Measurements from ENCODE around the gene ILKAP.

ILKAP gene

GRCh38 chr2:238133499-238134392 lies 69.7 kb downstream of the ILKAP start:
- no peak for DNase-seq

- DNase-seq, result no peak
Observed at GRCh38 chr2:238132463-238133450, 70.7 kb downstream of the ILKAP start.

- no peak for DNase-seq
Observed at GRCh38 chr2:238131761-238132462, 71.6 kb downstream of the ILKAP start.

- no peak for DNase-seq
Observed at GRCh38 chr2:238130696-238131628, 72.5 kb downstream of the ILKAP start.

- no peak for DNase-seq
Observed at GRCh38 chr2:238130111-238130695, 73.3 kb downstream of the ILKAP start.

GRCh38 chr2:238129166-238130010 lies 74.1 kb downstream of the ILKAP start:
- no peak for DNase-seq

- DNase-seq, result no peak
Observed at GRCh38 chr2:238128534-238129001, 74.9 kb downstream of the ILKAP start.

GRCh38 chr2:238128061-238128440 lies 75.4 kb downstream of the ILKAP start:
- no peak for DNase-seq

GRCh38 chr2:238127165-238128060 lies 76.1 kb downstream of the ILKAP start:
- no peak for DNase-seq

- DNase-seq, result no peak
Observed at GRCh38 chr2:238126775-238127164, 76.7 kb downstream of the ILKAP start.

GRCh38 chr2:238126338-238126737 lies 77.2 kb downstream of the ILKAP start:
- no peak for DNase-seq

- no peak for DNase-seq
Observed at GRCh38 chr2:238125127-238125885, 78.2 kb downstream of the ILKAP start.

GRCh38 chr2:238124488-238125126 lies 78.9 kb downstream of the ILKAP start:
- no peak for DNase-seq

GRCh38 chr2:238123991-238124470 lies 79.5 kb downstream of the ILKAP start:
- no peak for DNase-seq

- no peak for DNase-seq
Observed at GRCh38 chr2:238123218-238123971, 80.1 kb downstream of the ILKAP start.

- no peak for DNase-seq
Observed at GRCh38 chr2:238122287-238123217, 80.9 kb downstream of the ILKAP start.

Data from Kasumi-1 (cell line).